IMR-90 (cell line): ENCODE results near the gene NFATC3.

Experiments
- CTCF ChIP-seq: conservative IDR thresholded peaks from 2 replicates; pipeline ENCODE4 v1.5.1; 2012; ENCODE audit warnings: mild to moderate bottlenecking, low read depth, low read length, improper control_type of control experiment
- POLR2A ChIP-seq: IDR thresholded peaks from 2 replicates; pipeline ENCODE4 v1.6.1; 2012; ENCODE audit warnings: mild to moderate bottlenecking, low read depth, low read length
- RAD21 ChIP-seq: IDR thresholded peaks from 2 replicates; pipeline ENCODE4 v1.6.1; 2012; ENCODE audit warnings: low read length, improper control_type of control experiment
- RFX5 ChIP-seq: IDR thresholded peaks from 2 replicates; pipeline ENCODE4 v1.8.0; 2012; ENCODE audit warnings: low read depth, mild to moderate bottlenecking, low read length, moderate library complexity

GRCh38 chr16:68037841-68038597, 47.2 kb upstream of the NFATC3 start:
- no peak for TF ChIP-seq RAD21
- TF ChIP-seq CTCF, result no peak
- TF ChIP-seq POLR2A, result no peak
- TF ChIP-seq RFX5, result no peak
